GM12875 (cell line): ENCODE data around the gene UGT1A3.
"Not testable (repeated sequence)": the region's sequence is repeated elsewhere in the genome, so short reads cannot be mapped to it uniquely, and the experiment has no call there.

Experiments used
- H3K4me3 ChIP-seq: one replicate; pipeline ENCODE4 v1.5.1; 2011; ENCODE audit warnings: low read depth, low read length, control low read depth
- CTCF ChIP-seq: IDR thresholded peaks from 2 replicates; pipeline ENCODE4 v1.5.1; 2011; ENCODE audit warnings: low read depth, mild to moderate bottlenecking, control low read depth, inconsistent platforms, low read length, moderate library complexity, borderline replicate concordance; ENCODE audit not compliant: insufficient read depth

Gene UGT1A3

GRCh38 chr2:233699424-233700027, 29.3 kb upstream of the UGT1A3 start:
- TF ChIP-seq CTCF, result no peak
- H3K4me3 ChIP-seq, result no peak overlapping the region

GRCh38 chr2:233700028-233700635, 28.7 kb upstream of the UGT1A3 start:
- TF ChIP-seq CTCF, result no peak
- H3K4me3 ChIP-seq, result no peak overlapping the region

- H3K4me3 ChIP-seq, result not testable (repeated sequence)
These were observed 28.0 kb upstream of the UGT1A3 start for GRCh38 chr2:233700842-233701241.

- H3K4me3 ChIP-seq, result no peak overlapping the region
These were observed 26.6 kb upstream of the UGT1A3 start for GRCh38 chr2:233702238-233702637.

GRCh38 chr2:233705911-233706506, 22.8 kb upstream of the UGT1A3 start:
- TF ChIP-seq CTCF, result no peak

More at GRCh38 chr2:233702238-233702637, 26.6 kb upstream of the UGT1A3 start:
- TF ChIP-seq CTCF, result no peak

GRCh38 chr2:233706720-233707119, 22.1 kb upstream of the UGT1A3 start:
- TF ChIP-seq CTCF, result no peak
- H3K4me3 ChIP-seq, result no peak overlapping the region

More at GRCh38 chr2:233705911-233706506, 22.8 kb upstream of the UGT1A3 start:
- no peak overlapping the region for H3K4me3 ChIP-seq

- H3K4me3 ChIP-seq, result no peak overlapping the region
- TF ChIP-seq CTCF, result no peak
These were observed 20.8 kb upstream of the UGT1A3 start for GRCh38 chr2:233707940-233708644.
